ENCODE measurements around the gene BMERB1. TPM values are rescaled to one million over a fixed set of nuclear protein-coding genes. Genes with fewer than 3 reads are reported as not detected.

Gene BMERB1
- total and polyA plus RNA-seq, 7 experiments from 2014 or later, result 0.51 to 8.2 (median 2.3) TPM

- intact Hi-C loops (cut with micrococcal nuclease), result no loop called here
Observed at GRCh38 chr16:15611610-15612009, 177.2 kb downstream of the BMERB1 start.

GRCh38 chr16:15613676-15614075, 179.3 kb downstream of the BMERB1 start:
- Mint-ChIP-seq H3K4me1 (peaks cover 0 to 3% (median 0%) of the 10 kb centered on the region in 7 donors), H3K36me3 (peaks cover 14 to 63% (median 40%) of the 10 kb centered on the region in 5 donors), H3K9me3 (no peaks in the 10 kb centered on the region), H3K27me3 (no peaks in the 10 kb centered on the region), H3K4me3 (no peak overlapping the region), H3K27ac (peak overlapping the region in 5 of 9 donors; percentile 22 to 76 (median 65))
- ATAC-seq (no peak), DNase-seq (no peak)
- Histone ChIP-seq H3K27ac (ENCODE audit: low read depth, low read length) (no peak overlapping the region), H3K4me1 (ENCODE audit: control insufficient read depth in 2 of 2, insufficient read depth in 2 of 2, low read length in 2 of 2) (no peaks in the 10 kb centered on the region), H3K9me3 (ENCODE audit: control insufficient read depth in 2 of 3, low read length in 3 of 3) (no peaks in the 10 kb centered on the region), H3K4me3 (ENCODE audit: low read length) (no peak overlapping the region), H3K27me3 (ENCODE audit: control insufficient read depth in 2 of 2, insufficient read depth in 2 of 2, low read length in 2 of 2) (no peaks in the 10 kb centered on the region), H3K36me3 (ENCODE audit: control insufficient read depth in 2 of 3, insufficient read depth in 3 of 3, low read length in 3 of 3) (peaks cover 29 to 88% (median 36%) of the 10 kb centered on the region in 3 experiments)
- CTCF ChIA-PET, result no interaction called here
- POLR2A ChIA-PET, result interaction anchor here (0.6 to 1.1 kb wide), 2 partner anchors 13 to 117 kb away, joined by 3 to 4 read pairs; no protein-coding TSS in a partner anchor
- intact Hi-C loops (cut with micrococcal nuclease), result no loop called here

More at GRCh38 chr16:15611610-15612009, 177.2 kb downstream of the BMERB1 start:
- ATAC-seq (no peak), DNase-seq (no peak)
- Mint-ChIP-seq H3K27ac (peak overlapping the region in 2 of 9 donors; percentile 2 to 67), H3K36me3 (peaks cover 9 to 65% (median 38%) of the 10 kb centered on the region in 5 donors), H3K4me3 (no peak overlapping the region), H3K27me3 (no peaks in the 10 kb centered on the region), H3K9me3 (no peaks in the 10 kb centered on the region), H3K4me1 (peaks cover 0 to 5% (median 0%) of the 10 kb centered on the region in 7 donors)
- Histone ChIP-seq H3K27ac (ENCODE audit: low read depth, low read length) (no peak overlapping the region), H3K36me3 (ENCODE audit: control insufficient read depth in 2 of 3, insufficient read depth in 3 of 3, low read length in 3 of 3) (peaks cover 29 to 88% (median 34%) of the 10 kb centered on the region in 3 experiments), H3K4me3 (ENCODE audit: low read length) (no peak overlapping the region), H3K27me3 (ENCODE audit: control insufficient read depth in 2 of 2, insufficient read depth in 2 of 2, low read length in 2 of 2) (no peaks in the 10 kb centered on the region), H3K4me1 (ENCODE audit: control insufficient read depth in 2 of 2, insufficient read depth in 2 of 2, low read length in 2 of 2) (no peaks in the 10 kb centered on the region), H3K9me3 (ENCODE audit: control insufficient read depth in 2 of 3, low read length in 3 of 3) (no peaks in the 10 kb centered on the region)
- ChIA-PET CTCF (no interaction called here), POLR2A (interaction anchor here (1.6 kb wide), 2 partner anchors 23 to 31 kb away, joined by 3 to 6 read pairs; partner anchors contain the start of gene MARF1)

GRCh38 chr16:15616012-15616411, 181.6 kb downstream of the BMERB1 start:
- no peak overlapping the region for H3K4me3 ChIP-seq (ENCODE audit: low read length)
- Mint-ChIP-seq H3K27me3 (no peaks in the 10 kb centered on the region), H3K9me3 (no peaks in the 10 kb centered on the region), H3K4me1 (peaks cover 0 to 4% (median 0%) of the 10 kb centered on the region in 7 donors), H3K36me3 (peaks cover 22 to 64% (median 34%) of the 10 kb centered on the region in 5 donors), H3K27ac (no peak overlapping the region), H3K4me3 (no peak overlapping the region)
- ChIA-PET POLR2A (no interaction called here), CTCF (no interaction called here)
- H3K27ac ChIP-seq (ENCODE audit: low read depth, low read length), result no peak overlapping the region
- no peaks in the 10 kb centered on the region for H3K4me1 ChIP-seq (ENCODE audit: control insufficient read depth in 2 of 2, insufficient read depth in 2 of 2, low read length in 2 of 2)
- no peaks in the 10 kb centered on the region for H3K9me3 ChIP-seq (ENCODE audit: control insufficient read depth in 2 of 3, low read length in 3 of 3)
- intact Hi-C loops (cut with micrococcal nuclease), result no loop called here
- DNase-seq (no peak), ATAC-seq (no peak)
- peaks cover 37 to 88% (median 38%) of the 10 kb centered on the region in 3 experiments for H3K36me3 ChIP-seq (ENCODE audit: control insufficient read depth in 2 of 3, insufficient read depth in 3 of 3, low read length in 3 of 3)
- no peaks in the 10 kb centered on the region for H3K27me3 ChIP-seq (ENCODE audit: control insufficient read depth in 2 of 2, insufficient read depth in 2 of 2, low read length in 2 of 2)

- no peaks in the 10 kb centered on the region for H3K27me3 Mint-ChIP-seq
- no peaks in the 10 kb centered on the region for H3K9me3 ChIP-seq (ENCODE audit: control insufficient read depth in 2 of 3, low read length in 3 of 3)
- POLR2A ChIA-PET, result no interaction called here
- H3K27me3 ChIP-seq (ENCODE audit: control insufficient read depth in 2 of 2, insufficient read depth in 2 of 2, low read length in 2 of 2), result no peaks in the 10 kb centered on the region
- DNase-seq (no peak), ATAC-seq (no peak)
- H3K36me3 Mint-ChIP-seq, result peaks cover 22 to 62% (median 32%) of the 10 kb centered on the region in 5 donors
- H3K4me1 ChIP-seq (ENCODE audit: control insufficient read depth in 2 of 2, insufficient read depth in 2 of 2, low read length in 2 of 2), result no peaks in the 10 kb centered on the region
- no peak overlapping the region for H3K27ac ChIP-seq (ENCODE audit: low read depth, low read length)
- H3K27ac Mint-ChIP-seq, result peak overlapping the region in 2 of 9 donors; percentile 5 to 21
- intact Hi-C loops (cut with micrococcal nuclease), result no loop called here
- H3K4me1 Mint-ChIP-seq, result peaks cover 0 to 4% (median 0%) of the 10 kb centered on the region in 7 donors
- CTCF ChIA-PET, result no interaction called here
- H3K36me3 ChIP-seq (ENCODE audit: control insufficient read depth in 2 of 3, insufficient read depth in 3 of 3, low read length in 3 of 3), result peaks cover 38 to 91% (median 39%) of the 10 kb centered on the region in 3 experiments
- no peaks in the 10 kb centered on the region for H3K9me3 Mint-ChIP-seq
- H3K4me3 ChIP-seq (ENCODE audit: low read length), result no peak overlapping the region
- no peak overlapping the region for H3K4me3 Mint-ChIP-seq
Observed at GRCh38 chr16:15616475-15617165, 182.2 kb downstream of the BMERB1 start.

- intact Hi-C loops (cut with micrococcal nuclease), result no loop called here
- Mint-ChIP-seq H3K27ac (peak overlapping the region in 6 of 9 donors; percentile 1 to 69 (median 48)), H3K9me3 (no peaks in the 10 kb centered on the region), H3K27me3 (no peaks in the 10 kb centered on the region), H3K4me3 (no peak overlapping the region), H3K36me3 (peaks cover 16 to 58% (median 33%) of the 10 kb centered on the region in 5 donors), H3K4me1 (peaks cover 0 to 5% (median 0%) of the 10 kb centered on the region in 7 donors)
- Histone ChIP-seq H3K4me1 (ENCODE audit: control insufficient read depth in 2 of 2, insufficient read depth in 2 of 2, low read length in 2 of 2) (no peaks in the 10 kb centered on the region), H3K27me3 (ENCODE audit: control insufficient read depth in 2 of 2, insufficient read depth in 2 of 2, low read length in 2 of 2) (no peaks in the 10 kb centered on the region), H3K9me3 (ENCODE audit: control insufficient read depth in 2 of 3, low read length in 3 of 3) (no peaks in the 10 kb centered on the region), H3K4me3 (ENCODE audit: low read length) (no peak overlapping the region), H3K36me3 (ENCODE audit: control insufficient read depth in 2 of 3, insufficient read depth in 3 of 3, low read length in 3 of 3) (peaks cover 37 to 91% (median 41%) of the 10 kb centered on the region in 3 experiments), H3K27ac (ENCODE audit: low read depth, low read length) (no peak overlapping the region)
- ChIA-PET POLR2A (no interaction called here), CTCF (no interaction called here)
- DNase-seq (no peak), ATAC-seq (no peak)
Observed at GRCh38 chr16:15617901-15618300, 183.5 kb downstream of the BMERB1 start.

GRCh38 chr16:15618392-15618791, 184.0 kb downstream of the BMERB1 start:
- Mint-ChIP-seq H3K4me1 (peaks cover 0 to 5% (median 0%) of the 10 kb centered on the region in 7 donors), H3K9me3 (no peaks in the 10 kb centered on the region)

More at GRCh38 chr16:15618392-15618791, 184.0 kb downstream of the BMERB1 start:
- ATAC-seq, result no peak
- Mint-ChIP-seq H3K36me3 (peaks cover 13 to 55% (median 33%) of the 10 kb centered on the region in 5 donors), H3K4me3 (no peak overlapping the region), H3K27ac (peak overlapping the region; percentile 1 to 82 (median 45)), H3K27me3 (no peaks in the 10 kb centered on the region)
- no peaks in the 10 kb centered on the region for H3K27me3 ChIP-seq (ENCODE audit: control insufficient read depth in 2 of 2, insufficient read depth in 2 of 2, low read length in 2 of 2)
- ChIA-PET CTCF (no interaction called here), POLR2A (no interaction called here)
- no peaks in the 10 kb centered on the region for H3K9me3 ChIP-seq (ENCODE audit: control insufficient read depth in 2 of 3, low read length in 3 of 3)
- peak overlapping the region; percentile 1 for H3K27ac ChIP-seq (ENCODE audit: low read depth, low read length)
- intact Hi-C loops (cut with micrococcal nuclease), result no loop called here
- no peak for DNase-seq
- no peak overlapping the region for H3K4me3 ChIP-seq (ENCODE audit: low read length)
- H3K4me1 ChIP-seq (ENCODE audit: control insufficient read depth in 2 of 2, insufficient read depth in 2 of 2, low read length in 2 of 2), result no peaks in the 10 kb centered on the region
- peaks cover 37 to 88% (median 39%) of the 10 kb centered on the region in 3 experiments for H3K36me3 ChIP-seq (ENCODE audit: control insufficient read depth in 2 of 3, insufficient read depth in 3 of 3, low read length in 3 of 3)

Data from naive thymus-derived CD4-positive, alpha-beta T cell (primary cell).